Measurements from ENCODE around the gene SIRPB1.

DNA sequence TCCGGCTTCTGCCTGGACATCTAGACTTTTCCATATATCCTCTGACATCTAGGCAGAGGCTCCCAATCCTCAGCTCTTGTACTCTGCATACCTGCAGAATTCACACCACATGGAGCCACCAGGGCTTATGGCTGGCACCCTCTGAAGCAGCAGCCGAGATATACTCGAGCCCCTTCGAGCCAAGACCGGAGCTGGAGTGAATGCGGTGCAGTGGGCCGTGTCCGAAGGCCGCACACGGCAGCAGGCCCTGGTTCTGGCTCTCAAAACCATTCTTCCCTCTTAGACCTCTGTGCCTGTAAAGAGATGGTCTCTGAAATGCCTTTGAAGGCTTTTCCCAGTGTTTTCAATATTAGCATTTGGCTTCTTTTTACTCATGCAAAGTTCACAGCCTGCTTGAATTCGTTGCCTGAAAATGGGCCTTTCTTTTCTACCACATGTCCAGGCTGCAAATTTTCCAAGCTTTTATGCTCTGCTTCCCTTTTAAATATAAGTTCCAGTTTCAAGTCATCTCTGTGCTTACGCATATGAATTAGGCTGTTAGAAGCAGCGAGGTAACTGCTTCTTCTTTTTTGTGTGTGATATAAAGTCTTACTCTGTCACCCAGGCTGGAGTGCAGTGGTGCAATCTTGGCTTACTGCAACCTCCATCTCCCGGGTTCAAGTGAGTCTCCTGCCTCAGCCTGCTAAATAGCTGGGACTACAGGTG is 3.8 kb upstream of the SIRPB1 start:
- TF ChIP-seq, protein P1, sequence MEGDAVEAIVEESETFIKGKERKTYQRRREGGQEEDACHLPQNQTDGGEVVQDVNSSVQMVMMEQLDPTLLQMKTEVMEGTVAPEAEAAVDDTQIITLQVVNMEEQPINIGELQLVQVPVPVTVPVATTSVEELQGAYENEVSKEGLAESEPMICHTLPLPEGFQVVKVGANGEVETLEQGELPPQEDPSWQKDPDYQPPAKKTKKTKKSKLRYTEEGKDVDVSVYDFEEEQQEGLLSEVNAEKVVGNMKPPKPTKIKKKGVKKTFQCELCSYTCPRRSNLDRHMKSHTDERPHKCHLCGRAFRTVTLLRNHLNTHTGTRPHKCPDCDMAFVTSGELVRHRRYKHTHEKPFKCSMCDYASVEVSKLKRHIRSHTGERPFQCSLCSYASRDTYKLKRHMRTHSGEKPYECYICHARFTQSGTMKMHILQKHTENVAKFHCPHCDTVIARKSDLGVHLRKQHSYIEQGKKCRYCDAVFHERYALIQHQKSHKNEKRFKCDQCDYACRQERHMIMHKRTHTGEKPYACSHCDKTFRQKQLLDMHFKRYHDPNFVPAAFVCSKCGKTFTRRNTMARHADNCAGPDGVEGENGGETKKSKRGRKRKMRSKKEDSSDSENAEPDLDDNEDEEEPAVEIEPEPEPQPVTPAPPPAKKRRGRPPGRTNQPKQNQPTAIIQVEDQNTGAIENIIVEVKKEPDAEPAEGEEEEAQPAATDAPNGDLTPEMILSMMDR (IDR thresholded peaks at IDR 0.05), result no peak
- TF ChIP-seq HDAC2 (IDR thresholded peaks at IDR 0.05), result no peak
- TF ChIP-seq JUNB (IDR thresholded peaks at IDR 0.05), result no peak
- TF ChIP-seq, protein P2, sequence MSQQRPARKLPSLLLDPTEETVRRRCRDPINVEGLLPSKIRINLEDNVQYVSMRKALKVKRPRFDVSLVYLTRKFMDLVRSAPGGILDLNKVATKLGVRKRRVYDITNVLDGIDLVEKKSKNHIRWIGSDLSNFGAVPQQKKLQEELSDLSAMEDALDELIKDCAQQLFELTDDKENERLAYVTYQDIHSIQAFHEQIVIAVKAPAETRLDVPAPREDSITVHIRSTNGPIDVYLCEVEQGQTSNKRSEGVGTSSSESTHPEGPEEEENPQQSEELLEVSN (IDR thresholded peaks at IDR 0.05; ENCODE audit: borderline replicate concordance, low read depth), result no peak
- no peak for TF ChIP-seq SREBF2 (IDR thresholded peaks at IDR 0.05)
- no peak for TF ChIP-seq ZFP36 (IDR thresholded peaks at IDR 0.05; ENCODE audit: borderline replicate concordance, partially characterized antibody)
- TF ChIP-seq, protein P3, sequence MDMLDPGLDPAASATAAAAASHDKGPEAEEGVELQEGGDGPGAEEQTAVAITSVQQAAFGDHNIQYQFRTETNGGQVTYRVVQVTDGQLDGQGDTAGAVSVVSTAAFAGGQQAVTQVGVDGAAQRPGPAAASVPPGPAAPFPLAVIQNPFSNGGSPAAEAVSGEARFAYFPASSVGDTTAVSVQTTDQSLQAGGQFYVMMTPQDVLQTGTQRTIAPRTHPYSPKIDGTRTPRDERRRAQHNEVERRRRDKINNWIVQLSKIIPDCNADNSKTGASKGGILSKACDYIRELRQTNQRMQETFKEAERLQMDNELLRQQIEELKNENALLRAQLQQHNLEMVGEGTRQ (IDR thresholded peaks at IDR 0.05), result no peak
- no peak for TF ChIP-seq NFE2L2 (conservative IDR thresholded peaks at IDR 0.05; ENCODE audit: low read length)

Measured in A549 (cell line).